HG02885 (cell line): ENCODE measurements around the gene GJA4.
"Not testable (repeated sequence)": the region's sequence is repeated elsewhere in the genome, so short reads cannot be mapped to it uniquely, and the experiment has no call there.

ENCODE experiments used
- ATAC-seq: cut with Tn5 transposase; IDR thresholded peaks from one replicate; pipeline ENCODE4 v1.9.1; 2021; ENCODE audit warnings: mild to moderate bottlenecking; ENCODE audit not compliant: unreplicated experiment, poor library complexity

GJA4 gene

DNA sequence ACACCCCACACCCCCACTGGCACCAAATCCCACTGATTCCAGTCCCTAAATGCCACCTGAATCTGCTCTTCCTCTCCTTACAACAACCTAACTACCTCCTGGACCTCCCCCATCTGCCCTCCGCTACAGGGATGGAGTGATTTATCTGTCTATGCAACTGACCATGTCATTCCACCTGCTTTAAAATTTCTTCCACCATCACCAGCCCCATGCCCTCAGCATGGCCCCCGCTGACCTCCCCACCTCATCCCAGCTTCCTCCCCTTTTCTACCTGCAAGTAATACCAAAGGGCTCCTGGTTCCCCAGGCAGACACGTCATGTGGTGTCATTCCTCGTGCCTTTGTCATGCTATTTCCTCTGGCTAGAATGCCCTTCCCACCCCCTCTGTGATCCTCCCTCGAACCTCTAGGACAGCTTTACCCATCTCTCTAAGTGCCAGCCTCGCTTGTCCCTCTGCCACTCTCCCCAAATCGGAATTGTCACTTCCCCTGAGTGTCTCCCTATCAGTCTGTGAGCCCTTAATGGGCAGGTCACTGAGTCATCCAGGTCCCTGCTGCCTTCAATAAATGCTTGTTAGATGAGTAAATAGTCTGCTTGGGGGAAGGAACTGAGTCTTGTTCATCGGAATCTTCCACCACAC is 29.5 kb upstream of the GJA4 start:
- no peak for ATAC-seq

DNA sequence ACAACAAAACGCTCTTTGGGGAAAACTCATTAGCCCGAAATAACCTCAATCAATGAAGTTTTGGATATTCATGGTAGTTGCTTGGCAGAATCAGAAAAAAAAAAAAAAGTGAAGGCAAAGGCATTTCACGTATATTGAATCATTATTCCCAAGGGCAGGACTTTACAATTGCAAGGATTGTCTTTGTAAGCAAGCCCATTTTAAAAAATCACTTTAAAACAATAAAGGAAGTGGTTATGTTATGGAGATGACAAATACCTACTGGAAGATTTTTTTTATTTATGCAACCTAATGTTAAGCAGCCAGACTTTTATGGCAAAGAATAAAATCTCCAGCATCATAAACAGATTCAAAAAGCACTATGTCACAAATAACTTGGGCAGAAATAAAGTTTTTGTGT is 23.9 kb upstream of the GJA4 start:
- no peak for ATAC-seq

DNA sequence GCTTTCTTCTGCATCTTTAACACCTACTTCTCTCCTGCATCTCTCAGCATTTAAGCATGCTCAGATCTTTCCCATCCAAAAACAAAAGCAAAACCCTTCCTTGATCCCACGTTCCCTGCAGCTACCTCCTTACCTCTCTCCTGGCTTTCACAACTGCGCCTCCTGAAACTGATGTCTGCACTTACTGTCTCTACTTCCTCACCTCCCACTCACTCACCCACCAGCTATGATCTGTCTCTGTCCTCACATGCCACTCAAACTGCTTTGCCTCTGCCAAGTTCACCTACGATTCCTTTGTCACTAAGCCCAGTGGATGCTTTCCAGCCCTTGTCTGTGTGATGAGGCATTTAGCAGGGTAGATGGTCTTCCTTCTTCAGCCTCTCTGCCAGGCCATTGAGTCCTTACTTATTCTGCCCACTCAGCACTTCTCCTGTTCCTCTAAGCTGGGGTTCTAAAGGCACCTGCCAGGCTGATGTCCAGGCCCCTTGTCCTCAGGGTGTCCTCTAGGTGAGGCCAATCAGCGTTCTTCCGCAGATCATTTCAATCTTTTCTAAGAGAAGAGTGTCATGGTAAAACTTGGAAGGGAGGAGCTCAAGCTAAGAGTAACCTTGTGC is 21.8 kb upstream of the GJA4 start:
- ATAC-seq = no peak

DNA sequence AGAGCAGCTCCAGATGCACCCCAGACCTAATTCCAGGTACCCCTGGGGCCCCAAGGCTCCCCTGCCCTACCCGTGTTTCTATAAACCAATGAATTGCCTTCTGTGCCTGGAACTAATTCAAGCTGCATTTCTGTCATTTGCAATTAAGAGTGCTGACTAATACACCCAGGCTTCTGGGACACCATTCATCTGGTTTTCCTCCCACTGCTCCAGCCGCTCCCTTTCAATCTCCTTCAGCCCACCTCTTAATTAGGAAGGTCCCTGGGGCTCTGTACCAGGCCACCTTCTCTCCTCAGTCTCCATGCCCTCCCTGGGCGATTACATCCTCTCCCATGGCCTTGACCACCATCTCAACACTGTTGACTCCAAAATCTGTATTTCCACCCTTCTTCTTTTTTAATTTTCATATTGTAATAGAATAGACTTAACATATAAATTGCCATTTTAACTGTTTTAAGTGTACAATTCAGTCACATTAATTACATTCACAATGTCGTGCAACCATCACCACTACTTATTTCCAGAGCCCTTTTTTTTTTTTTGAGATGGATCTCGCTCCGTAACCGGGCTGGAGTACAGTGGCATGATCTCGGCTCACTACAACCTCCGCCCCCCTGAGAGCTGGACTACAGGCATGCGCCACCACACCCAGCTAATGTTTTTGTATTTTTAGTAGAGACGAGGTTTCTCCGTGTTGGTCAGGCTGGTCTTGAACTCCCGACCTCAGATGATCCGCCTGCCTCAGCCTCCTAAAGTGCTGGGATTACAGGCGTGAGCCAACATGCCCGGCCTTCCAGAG is 21.0 kb upstream of the GJA4 start:
- no peak for ATAC-seq

DNA sequence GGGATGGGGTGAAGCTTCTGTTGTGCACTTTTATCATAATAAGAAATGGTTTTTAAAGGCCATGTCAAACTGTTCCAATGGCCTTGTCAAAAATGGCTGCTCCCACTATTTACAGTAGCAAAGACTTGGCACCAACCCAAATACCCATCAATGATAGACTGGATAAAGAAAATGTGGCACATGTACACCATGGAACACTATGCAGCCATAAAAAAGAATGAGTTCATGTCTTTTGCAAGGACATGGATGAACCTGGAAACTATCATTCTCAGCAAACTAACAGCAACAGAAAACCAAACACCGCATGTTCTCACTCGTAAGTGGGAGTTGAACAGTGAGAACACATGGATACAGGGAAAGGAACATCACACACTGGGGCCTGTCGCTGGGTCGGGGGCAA is 19.7 kb upstream of the GJA4 start:
- not testable (repeated sequence) for ATAC-seq

DNA sequence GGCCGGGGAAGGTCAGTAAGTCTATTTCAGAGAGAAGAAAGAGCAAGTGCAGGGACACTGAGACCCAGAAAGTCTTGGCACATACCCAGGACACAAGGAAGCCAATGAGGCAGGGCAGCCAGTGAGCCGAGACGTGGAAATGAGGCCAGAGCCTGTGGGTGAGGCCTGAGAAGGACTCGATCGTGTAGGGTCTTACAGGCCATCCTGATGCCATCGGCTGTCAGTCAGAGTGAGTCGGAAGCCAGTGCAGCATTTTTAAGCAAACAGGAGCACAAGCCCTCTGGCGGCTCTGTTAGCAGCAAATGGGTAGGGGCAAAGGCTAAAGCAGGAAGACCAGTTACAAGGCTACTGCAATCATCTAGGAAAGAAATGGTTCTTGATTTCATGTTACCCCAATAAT is 17.8 kb upstream of the GJA4 start:
- ATAC-seq = no peak

DNA sequence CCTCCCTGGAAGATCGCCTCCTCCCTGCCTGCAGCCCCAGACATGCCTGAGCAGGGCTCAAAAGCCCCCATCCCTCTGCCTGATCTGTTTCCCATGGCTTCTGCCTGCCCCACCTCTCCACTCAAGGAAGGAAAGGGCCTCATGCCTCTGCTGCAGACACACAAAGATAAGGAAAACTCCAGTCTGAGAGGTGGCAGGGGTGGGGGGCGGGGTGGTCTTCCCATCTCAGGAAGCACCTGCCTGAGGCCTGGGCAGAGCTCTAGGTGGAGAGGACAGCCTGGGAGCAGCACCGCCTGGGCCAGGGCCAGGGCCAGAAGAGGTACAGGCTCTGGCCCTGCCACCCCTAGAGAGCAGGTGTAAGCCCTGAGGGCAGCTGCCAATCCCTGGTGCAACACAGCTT is 15.9 kb upstream of the GJA4 start:
- ATAC-seq = no peak

DNA sequence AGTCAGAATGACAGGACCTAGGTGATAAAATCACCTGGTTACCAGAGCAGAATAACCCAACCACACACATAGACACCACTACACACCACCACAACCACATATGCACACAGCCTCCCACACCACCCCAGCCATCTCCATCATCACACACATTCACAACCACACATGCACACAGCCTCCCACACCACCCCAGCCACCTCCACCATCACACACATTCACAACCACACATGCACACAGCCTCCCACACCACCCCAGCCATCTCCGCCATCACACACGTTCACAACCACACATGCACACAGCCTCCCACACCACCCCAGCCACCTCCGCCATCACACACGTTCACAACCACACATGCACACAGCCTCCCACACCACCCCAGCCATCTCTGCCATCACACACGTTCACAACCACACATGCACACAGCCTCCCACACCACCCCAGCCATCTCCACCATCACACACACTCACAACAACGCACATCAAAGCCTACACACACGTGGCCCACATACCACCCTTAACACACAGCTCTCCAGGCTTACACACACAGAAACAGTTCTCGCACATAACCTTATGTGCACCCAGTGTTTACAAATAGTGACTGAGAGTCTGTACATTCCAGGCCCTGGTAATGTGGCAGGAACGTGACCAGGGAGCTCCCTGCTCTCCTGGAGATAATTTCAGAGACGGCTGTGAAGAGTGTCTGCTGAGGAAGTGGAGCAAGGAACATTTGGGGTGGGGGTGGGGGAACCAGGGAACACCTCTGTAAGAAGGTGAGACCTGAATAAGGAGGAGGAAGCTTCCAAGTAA is 15.1 kb upstream of the GJA4 start:
- ATAC-seq = no peak

DNA sequence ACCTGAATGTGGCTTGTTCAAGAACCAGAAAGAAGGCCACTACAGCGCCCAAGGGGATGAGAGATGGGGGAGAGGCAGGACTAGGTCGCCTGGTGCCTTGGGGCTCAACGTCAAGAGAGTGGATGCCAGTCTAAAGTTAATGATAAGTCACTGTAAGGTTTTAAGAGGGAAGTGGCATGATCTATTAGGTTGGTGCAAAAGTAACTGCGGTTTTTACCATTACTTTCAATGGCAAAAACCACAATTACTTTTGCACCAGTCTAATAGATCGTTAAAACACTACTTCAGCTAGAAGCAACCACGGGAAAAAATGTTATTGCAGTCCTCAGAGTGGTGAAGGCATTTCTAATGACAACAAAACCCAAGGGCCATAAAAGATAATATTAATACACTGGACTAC is 14.4 kb upstream of the GJA4 start:
- no peak for ATAC-seq

DNA sequence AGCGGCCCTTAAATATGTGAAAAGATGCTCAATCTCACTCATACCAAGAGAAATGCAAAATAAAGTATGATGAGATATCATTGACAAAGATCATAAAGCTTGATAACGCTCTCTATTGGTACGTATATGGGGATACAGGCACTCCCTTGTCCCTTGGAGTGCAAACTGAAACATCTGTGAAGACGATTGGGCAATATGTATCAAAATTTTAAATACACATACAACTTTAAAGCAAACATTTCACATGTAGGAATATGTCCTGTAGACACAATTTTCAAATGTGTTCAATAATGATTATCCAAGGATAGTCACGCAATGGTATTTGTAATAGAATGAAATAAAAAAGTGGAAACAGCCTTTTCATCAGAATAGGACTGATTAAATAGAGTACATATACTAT is 13.8 kb upstream of the GJA4 start:
- no peak for ATAC-seq

DNA sequence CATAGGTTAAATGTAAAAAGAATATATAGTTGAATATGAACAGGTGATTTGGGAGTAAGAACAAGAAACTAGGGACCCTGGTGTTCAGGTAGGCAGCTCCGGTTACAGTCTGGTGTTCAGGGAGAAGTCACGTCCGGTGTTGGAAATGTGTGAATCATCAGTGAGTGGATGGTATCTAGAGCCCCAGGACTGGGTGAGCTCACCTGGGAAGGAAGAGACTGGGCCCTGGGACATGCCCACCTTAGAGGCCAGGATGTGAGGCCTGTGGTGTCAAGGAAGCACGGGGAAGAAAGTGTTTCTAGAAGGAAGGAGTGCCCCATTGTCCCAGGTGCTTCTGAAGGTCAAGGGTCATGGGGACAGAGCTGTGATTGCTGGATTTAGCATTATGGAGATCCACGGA is 13.3 kb upstream of the GJA4 start:
- no peak for ATAC-seq

DNA sequence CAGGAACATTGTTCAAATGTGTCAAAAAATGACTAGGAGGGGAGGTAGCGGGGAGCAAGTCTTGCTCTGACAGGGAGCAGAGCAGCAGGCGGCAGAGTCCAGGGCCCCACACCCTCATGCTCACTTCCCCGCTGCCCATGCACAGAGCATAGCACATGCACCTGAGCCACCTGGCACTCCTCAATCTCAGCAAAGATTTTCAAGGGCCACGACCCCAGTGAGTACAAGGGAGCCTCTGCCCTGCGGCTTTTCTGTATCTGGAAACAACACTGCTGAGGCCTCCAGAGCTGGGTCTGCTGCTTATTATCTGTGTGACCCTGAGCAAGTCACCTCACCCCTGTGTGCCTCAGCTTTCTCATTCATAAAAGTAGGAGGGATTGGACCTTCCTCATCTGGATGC is 12.8 kb upstream of the GJA4 start:
- ATAC-seq = no peak

DNA sequence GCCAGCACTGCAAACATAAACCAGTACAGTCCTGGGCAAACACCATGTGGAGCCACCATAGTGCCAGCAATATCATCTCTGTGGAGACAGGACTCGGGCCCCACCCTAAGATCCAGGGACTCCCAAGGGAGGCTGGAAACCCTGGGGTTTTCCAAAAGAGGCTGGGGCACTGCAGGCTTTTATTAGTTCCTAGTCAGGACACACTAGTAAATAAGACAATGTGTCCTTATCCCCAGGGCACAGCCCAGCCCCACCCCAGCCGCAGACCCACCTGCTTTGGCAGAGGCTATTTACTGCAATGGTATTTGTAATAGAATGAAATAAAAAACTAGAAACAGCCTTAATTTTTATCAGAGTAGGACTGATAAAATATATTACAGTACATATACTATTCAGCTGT is 12.3 kb upstream of the GJA4 start:
- no peak for ATAC-seq

DNA sequence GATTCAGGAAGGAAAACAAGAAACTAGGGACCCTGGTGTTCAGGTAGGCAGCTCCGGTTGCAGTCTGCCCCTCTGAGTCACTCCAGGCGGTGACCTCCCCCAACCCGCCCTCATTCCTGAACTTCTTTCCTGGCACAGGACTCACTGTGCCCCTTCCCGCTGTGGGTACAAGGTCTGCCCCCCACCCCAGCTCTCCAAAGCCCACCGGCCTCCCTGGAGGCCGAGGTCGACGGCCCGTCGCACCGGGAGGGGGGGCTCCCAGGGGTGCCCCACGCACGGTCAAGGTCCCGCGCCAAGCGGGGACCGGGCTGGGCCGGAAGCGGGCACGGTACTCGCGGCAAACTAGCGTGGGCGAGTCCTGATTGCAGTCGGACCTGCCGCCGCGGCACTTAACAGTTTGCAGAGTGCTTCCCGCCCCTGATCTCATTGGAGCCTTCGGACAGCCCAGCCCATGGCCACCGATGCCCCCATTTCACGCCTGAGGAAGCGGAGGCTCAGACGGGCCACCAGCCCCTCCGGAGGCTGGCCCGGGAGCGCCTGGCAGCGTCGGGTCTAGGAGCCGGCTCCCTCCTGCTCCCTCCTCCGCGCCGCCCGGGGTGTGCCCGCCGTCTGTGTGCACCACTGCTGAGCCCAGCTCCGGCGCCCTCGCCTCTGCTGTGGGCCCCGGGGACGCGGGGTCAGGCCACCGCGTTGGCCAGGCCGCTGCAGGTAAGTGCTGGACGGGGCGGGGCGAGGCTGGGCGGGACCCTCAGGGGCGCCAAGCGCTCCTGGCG is 11.5 kb upstream of the GJA4 start, which contains the start of gene GJB3:
Gene GJB3, plus strand, starts transcription at position 144 of the 773 bp plus-strand sequence. CDS start 3,549 bp downstream, outside the sequence.
- no peak for ATAC-seq

DNA sequence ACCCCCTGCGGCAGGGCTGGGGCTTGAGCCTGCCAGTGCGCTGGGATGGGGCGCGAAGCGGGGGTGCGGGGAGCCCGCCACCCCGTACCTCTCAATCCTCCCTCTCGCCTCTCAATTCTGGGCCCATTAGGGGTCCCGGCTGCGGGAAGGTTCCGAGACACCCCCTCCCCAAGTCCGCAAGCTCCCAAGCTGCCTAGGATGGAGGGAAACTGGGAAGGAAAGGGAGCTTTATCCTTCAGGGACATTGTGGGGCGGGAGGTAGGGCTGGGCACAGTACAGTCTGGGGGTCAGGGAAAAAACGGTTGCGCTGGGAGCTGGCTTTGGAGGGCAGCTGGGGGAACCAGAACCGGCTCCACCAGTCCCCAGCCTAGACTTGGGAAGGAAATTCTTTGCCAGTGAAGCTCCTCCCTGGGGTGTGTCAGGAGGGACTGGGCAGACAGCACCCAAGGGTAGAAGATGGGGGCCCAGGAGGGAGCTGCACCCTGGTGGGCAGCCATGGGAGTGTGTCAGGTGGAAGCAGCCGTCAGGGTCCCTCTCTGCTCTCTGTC is 10.9 kb upstream of the GJA4 start:
- no peak for ATAC-seq

DNA sequence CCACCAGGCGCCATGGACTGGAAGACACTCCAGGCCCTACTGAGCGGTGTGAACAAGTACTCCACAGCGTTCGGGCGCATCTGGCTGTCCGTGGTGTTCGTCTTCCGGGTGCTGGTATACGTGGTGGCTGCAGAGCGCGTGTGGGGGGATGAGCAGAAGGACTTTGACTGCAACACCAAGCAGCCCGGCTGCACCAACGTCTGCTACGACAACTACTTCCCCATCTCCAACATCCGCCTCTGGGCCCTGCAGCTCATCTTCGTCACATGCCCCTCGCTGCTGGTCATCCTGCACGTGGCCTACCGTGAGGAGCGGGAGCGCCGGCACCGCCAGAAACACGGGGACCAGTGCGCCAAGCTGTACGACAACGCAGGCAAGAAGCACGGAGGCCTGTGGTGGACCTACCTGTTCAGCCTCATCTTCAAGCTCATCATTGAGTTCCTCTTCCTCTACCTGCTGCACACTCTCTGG is 8.0 kb upstream of the GJA4 start:
- ATAC-seq = no peak

DNA sequence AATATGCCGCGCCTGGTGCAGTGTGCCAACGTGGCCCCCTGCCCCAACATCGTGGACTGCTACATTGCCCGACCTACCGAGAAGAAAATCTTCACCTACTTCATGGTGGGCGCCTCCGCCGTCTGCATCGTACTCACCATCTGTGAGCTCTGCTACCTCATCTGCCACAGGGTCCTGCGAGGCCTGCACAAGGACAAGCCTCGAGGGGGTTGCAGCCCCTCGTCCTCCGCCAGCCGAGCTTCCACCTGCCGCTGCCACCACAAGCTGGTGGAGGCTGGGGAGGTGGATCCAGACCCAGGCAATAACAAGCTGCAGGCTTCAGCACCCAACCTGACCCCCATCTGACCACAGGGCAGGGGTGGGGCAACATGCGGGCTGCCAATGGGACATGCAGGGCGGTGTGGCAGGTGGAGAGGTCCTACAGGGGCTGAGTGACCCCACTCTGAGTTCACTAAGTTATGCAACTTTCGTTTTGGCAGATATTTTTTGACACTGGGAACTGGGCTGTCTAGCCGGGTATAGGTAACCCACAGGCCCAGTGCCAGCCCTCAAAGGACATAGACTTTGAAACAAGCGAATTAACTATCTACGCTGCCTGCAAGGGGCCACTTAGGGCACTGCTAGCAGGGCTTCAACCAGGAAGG is 7.4 kb upstream of the GJA4 start:
- no peak for ATAC-seq

DNA sequence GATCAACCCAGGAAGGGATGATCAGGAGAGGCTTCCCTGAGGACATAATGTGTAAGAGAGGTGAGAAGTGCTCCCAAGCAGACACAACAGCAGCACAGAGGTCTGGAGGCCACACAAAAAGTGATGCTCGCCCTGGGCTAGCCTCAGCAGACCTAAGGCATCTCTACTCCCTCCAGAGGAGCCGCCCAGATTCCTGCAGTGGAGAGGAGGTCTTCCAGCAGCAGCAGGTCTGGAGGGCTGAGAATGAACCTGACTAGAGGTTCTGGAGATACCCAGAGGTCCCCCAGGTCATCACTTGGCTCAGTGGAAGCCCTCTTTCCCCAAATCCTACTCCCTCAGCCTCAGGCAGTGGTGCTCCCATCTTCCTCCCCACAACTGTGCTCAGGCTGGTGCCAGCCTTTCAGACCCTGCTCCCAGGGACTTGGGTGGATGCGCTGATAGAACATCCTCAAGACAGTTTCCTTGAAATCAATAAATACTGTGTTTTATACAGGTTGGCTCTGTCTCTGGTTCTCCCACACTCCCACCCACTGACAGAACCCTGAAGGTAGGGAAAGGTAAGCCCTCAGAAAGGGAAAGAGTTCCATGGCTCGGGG is 6.8 kb upstream of the GJA4 start:
- ATAC-seq = no peak
